Islet of Langerhans (tissue), 1 donor: ENCODE data around the gene CSNK2A1.
"Not testable (repeated sequence)": the region's sequence is repeated elsewhere in the genome, so short reads cannot be mapped to it uniquely, and the experiment has no call there.

ENCODE experiments used
- FAIRE-seq: peaks from one replicate; lab custom pipeline; 2011; peaks lifted over from hg19 to GRCh38; lab: Jason Lieb, UNC

Gene CSNK2A1

GRCh38 chr20:454951-455350 lies 88.6 kb downstream of the CSNK2A1 start:
- peak; percentile 73 for FAIRE-seq

GRCh38 chr20:452021-452420 lies 91.6 kb downstream of the CSNK2A1 start:
- FAIRE-seq: not testable (repeated sequence)

- FAIRE-seq: no peak
These were observed 97.9 kb downstream of the CSNK2A1 start for GRCh38 chr20:445514-446336.

GRCh38 chr20:444862-445426 lies 98.6 kb downstream of the CSNK2A1 start:
- no peak for FAIRE-seq

- no peak for FAIRE-seq
These were observed 99.5 kb downstream of the CSNK2A1 start for GRCh38 chr20:444117-444516.

- FAIRE-seq: no peak
These were observed 100.3 kb downstream of the CSNK2A1 start for GRCh38 chr20:443223-443775.

GRCh38 chr20:440636-441035 lies 103.0 kb downstream of the CSNK2A1 start:
- FAIRE-seq: no peak

GRCh38 chr20:440148-440547 lies 103.4 kb downstream of the CSNK2A1 start:
- FAIRE-seq: no peak

GRCh38 chr20:438571-439469 lies 104.8 kb downstream of the CSNK2A1 start:
- FAIRE-seq: no peak

- no peak for FAIRE-seq
These were observed 105.7 kb downstream of the CSNK2A1 start for GRCh38 chr20:437787-438486.

- no peak for FAIRE-seq
These were observed 107.1 kb downstream of the CSNK2A1 start for GRCh38 chr20:436476-436875.

GRCh38 chr20:435558-435957 lies 108.0 kb downstream of the CSNK2A1 start:
- FAIRE-seq: no peak

GRCh38 chr20:434661-435419 lies 108.8 kb downstream of the CSNK2A1 start:
- FAIRE-seq: no peak

GRCh38 chr20:434221-434620 lies 109.4 kb downstream of the CSNK2A1 start:
- no peak for FAIRE-seq

- FAIRE-seq: no peak
These were observed 110.2 kb downstream of the CSNK2A1 start for GRCh38 chr20:433300-433975.

GRCh38 chr20:432677-433299 lies 110.8 kb downstream of the CSNK2A1 start:
- FAIRE-seq: no peak

GRCh38 chr20:432208-432607 lies 111.4 kb downstream of the CSNK2A1 start:
- no peak for FAIRE-seq

- no peak for FAIRE-seq
These were observed 112.3 kb downstream of the CSNK2A1 start for GRCh38 chr20:431012-431904.
